WTC11 (cell line): Measurements from ENCODE around the gene HOXA10. TPM values are rescaled to one million over a fixed set of nuclear protein-coding genes. Genes with fewer than 3 reads are reported as not detected.

Experiments used
- ATAC-seq: fragments of 200-7000 bp; cut with Tn5 transposase; 2 replicates; pipeline ENCODE4 v1.10.0; 2021; ENCODE audit warnings: mild to moderate bottlenecking, moderate library complexity
- CTCF ChIA-PET: fragments of 300-600 bp; sonication (Branson Sonifier 250); formaldehyde crosslinking; loops from one replicate; lab custom pipeline; 2021; ENCODE audit warnings: antibody characterized with exemption; lab: Charles Lee
- POLR2A ChIA-PET: fragments of 350-600 bp; sonication (Branson Sonifier 250); formaldehyde crosslinking; loops from one replicate; lab custom pipeline; 2021; ENCODE audit warnings: antibody characterized with exemption; lab: Charles Lee
- DNase-seq: peaks from one replicate; pipeline ENCODE4 v3.0.0; 2021; ENCODE audit warnings: low spot score
- H3K27ac Mint-ChIP-seq: 2 replicates; pipeline ENCODE4 v1.8.0; 2021; ENCODE audit warnings: mixed read lengths
- H3K27me3 Mint-ChIP-seq: 2 replicates; pipeline ENCODE4 v1.8.0; 2021; ENCODE audit warnings: low read depth, mild to moderate bottlenecking, moderate library complexity, mixed read lengths
- H3K36me3 Mint-ChIP-seq: 2 replicates; pipeline ENCODE4 v1.8.0; 2021; ENCODE audit warnings: mixed read lengths
- H3K4me1 Mint-ChIP-seq: 2 replicates; pipeline ENCODE4 v1.8.0; 2022; ENCODE audit warnings: mixed read lengths
- H3K4me3 Mint-ChIP-seq: 2 replicates; pipeline ENCODE4 v1.8.0; 2021; ENCODE audit warnings: mild to moderate bottlenecking, moderate library complexity, mixed read lengths
- H3K9me3 Mint-ChIP-seq: 2 replicates; pipeline ENCODE4 v1.8.0; 2021; ENCODE audit warnings: mixed read lengths
- ATF1 ChIP-seq: sonication (generic); formaldehyde crosslinking; IDR thresholded peaks from 2 replicates; pipeline ENCODE4 v1.8.1; 2023; ENCODE audit warnings: mild to moderate bottlenecking, moderate library complexity, missing genetic modification reagents
- NFE2L1 ChIP-seq: sonication (generic); formaldehyde crosslinking; IDR thresholded peaks from 2 replicates; pipeline ENCODE4 v1.8.1; 2023; ENCODE audit warnings: missing genetic modification reagents
- NFYB ChIP-seq: sonication (generic); formaldehyde crosslinking; conservative IDR thresholded peaks from 2 replicates; pipeline ENCODE4 v1.8.0; 2022; ENCODE audit warnings: low read depth, missing genetic modification reagents
- ZBTB21 ChIP-seq: sonication (generic); formaldehyde crosslinking; IDR thresholded peaks from 2 replicates; pipeline ENCODE4 v1.8.1; 2023; ENCODE audit warnings: mild to moderate bottlenecking, missing genetic modification reagents, borderline replicate concordance
- total RNA-seq: library from RNA; stranded (reverse); gene quantifications from 3 replicates; pipeline ENCODE4 v1.2.3, GENCODE V29; 2021
- TF ChIP-seq, protein P1 (sequence below): sonication (generic); formaldehyde crosslinking; IDR thresholded peaks from 2 replicates; pipeline ENCODE4 v1.8.1; 2022; ENCODE audit warnings: low read depth, missing genetic modification reagents, borderline replicate concordance
- TF ChIP-seq, protein P2 (sequence below): sonication (generic); formaldehyde crosslinking; conservative IDR thresholded peaks from 2 replicates; pipeline ENCODE4 v1.8.1; 2022; ENCODE audit warnings: mild to moderate bottlenecking, missing genetic modification reagents
- TF ChIP-seq, protein P3 (sequence below): sonication (generic); formaldehyde crosslinking; IDR thresholded peaks from 2 replicates; pipeline ENCODE4 v1.8.1; 2023; ENCODE audit warnings: mild to moderate bottlenecking, missing genetic modification reagents
- TF ChIP-seq, protein P4 (sequence below): sonication (generic); formaldehyde crosslinking; IDR thresholded peaks from 2 replicates; pipeline ENCODE4 v1.8.0; 2023; ENCODE audit warnings: missing genetic modification reagents
- TF ChIP-seq, protein P5 (sequence below): fragments of 200-600 bp; IDR thresholded peaks from 2 replicates; pipeline ENCODE4 v1.8.0; 2022; ENCODE audit warnings: antibody characterized with exemption
- TF ChIP-seq, protein P6 (sequence below): fragments of 250-450 bp; sonication (Bioruptor Pico); IDR thresholded peaks from 2 replicates; pipeline ENCODE4 v1.9.0; 2021; ENCODE audit warnings: mild to moderate bottlenecking, borderline replicate concordance

HOXA10 gene
- total RNA-seq, 1 experiment from 2014 or later: 0.07 TPM

DNA sequence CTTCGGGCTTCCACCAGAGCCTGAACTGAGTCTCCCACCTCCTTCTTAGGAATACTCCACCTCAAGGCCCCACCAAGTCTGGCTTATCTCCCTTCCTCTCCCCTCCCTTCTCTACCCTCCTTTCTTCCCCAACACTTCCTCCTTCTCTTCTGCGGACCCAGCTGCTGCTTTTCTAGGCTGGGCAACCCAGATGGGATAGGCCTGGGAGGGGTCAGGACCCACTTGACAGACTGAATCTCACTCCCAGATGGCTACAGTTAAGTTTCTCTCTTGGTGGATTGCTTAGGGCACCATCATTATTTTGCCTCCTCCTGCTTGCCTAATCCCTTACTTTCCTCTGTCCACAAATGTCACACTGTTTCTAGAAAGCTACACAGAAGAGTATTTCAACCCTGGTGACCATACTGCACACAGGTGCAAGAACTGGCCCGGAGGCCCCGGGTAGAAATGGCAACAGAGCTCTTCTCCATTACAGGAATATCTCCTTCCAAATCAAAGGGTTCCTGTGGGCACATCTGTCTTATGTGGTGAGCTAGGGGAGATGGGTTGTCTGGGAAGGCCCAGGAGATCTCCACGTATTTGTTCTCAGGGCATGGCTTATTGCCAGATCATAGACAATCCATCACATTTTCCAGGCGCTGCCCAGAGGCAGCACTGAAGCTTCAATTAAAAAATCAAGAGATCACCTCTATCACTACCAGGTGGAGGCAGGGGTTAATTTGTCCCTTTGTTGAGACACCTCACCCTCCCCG is 16.1 kb upstream of the HOXA10 start (continued):
- TF ChIP-seq, protein P1, sequence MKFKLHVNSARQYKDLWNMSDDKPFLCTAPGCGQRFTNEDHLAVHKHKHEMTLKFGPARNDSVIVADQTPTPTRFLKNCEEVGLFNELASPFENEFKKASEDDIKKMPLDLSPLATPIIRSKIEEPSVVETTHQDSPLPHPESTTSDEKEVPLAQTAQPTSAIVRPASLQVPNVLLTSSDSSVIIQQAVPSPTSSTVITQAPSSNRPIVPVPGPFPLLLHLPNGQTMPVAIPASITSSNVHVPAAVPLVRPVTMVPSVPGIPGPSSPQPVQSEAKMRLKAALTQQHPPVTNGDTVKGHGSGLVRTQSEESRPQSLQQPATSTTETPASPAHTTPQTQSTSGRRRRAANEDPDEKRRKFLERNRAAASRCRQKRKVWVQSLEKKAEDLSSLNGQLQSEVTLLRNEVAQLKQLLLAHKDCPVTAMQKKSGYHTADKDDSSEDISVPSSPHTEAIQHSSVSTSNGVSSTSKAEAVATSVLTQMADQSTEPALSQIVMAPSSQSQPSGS: no peak

DNA sequence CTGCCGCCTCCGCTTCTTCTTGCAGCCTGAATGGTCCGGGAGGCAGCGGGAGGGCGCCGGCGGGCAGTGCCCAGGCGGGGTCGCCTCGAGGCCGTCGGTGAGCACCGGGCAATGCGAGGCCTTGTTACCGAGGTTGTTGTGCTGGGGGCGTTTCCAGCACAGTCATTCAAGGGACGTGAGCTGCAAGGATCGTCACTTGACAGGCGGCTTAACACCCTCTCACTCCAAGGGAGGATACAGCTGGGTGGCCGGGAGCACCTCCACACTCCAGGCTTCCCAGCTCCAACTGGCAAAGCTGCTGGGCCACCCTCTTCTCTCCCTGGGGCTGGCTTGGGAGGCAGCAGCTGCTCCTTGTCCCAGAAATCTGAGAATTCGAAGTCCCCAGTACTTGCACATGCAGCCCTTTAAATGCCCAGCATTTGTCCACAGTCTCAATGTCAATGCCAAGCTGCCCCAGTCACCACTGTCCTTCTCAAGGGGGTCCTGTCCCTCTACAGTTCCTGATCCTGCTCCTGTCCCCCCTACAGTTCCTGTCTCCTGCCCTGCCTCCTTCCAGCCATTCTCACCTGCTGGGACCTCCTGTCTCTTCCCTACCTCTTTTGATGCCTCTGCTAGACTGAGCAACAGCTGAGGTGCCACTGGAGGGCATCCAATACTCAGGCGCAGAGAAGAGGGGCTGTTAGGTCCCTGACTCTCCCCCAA is 15.3 kb upstream of the HOXA10 start:
- TF ChIP-seq, protein P2, sequence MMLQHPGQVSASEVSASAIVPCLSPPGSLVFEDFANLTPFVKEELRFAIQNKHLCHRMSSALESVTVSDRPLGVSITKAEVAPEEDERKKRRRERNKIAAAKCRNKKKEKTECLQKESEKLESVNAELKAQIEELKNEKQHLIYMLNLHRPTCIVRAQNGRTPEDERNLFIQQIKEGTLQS (CRISPR knock-in tag): no peak
- TF ChIP-seq NFE2L1: no peak
- no peak for TF ChIP-seq ATF1 (CRISPR knock-in tag)
- no peak for TF ChIP-seq ZBTB21 (CRISPR knock-in tag)
- TF ChIP-seq, protein P3, sequence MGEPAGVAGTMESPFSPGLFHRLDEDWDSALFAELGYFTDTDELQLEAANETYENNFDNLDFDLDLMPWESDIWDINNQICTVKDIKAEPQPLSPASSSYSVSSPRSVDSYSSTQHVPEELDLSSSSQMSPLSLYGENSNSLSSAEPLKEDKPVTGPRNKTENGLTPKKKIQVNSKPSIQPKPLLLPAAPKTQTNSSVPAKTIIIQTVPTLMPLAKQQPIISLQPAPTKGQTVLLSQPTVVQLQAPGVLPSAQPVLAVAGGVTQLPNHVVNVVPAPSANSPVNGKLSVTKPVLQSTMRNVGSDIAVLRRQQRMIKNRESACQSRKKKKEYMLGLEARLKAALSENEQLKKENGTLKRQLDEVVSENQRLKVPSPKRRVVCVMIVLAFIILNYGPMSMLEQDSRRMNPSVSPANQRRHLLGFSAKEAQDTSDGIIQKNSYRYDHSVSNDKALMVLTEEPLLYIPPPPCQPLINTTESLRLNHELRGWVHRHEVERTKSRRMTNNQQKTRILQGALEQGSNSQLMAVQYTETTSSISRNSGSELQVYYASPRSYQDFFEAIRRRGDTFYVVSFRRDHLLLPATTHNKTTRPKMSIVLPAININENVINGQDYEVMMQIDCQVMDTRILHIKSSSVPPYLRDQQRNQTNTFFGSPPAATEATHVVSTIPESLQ: no peak
- TF ChIP-seq NFYB (CRISPR knock-in tag): no peak
- TF ChIP-seq, protein P4, sequence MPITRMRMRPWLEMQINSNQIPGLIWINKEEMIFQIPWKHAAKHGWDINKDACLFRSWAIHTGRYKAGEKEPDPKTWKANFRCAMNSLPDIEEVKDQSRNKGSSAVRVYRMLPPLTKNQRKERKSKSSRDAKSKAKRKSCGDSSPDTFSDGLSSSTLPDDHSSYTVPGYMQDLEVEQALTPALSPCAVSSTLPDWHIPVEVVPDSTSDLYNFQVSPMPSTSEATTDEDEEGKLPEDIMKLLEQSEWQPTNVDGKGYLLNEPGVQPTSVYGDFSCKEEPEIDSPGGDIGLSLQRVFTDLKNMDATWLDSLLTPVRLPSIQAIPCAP (CRISPR knock-in tag): no peak
- TF ChIP-seq, protein P5, sequence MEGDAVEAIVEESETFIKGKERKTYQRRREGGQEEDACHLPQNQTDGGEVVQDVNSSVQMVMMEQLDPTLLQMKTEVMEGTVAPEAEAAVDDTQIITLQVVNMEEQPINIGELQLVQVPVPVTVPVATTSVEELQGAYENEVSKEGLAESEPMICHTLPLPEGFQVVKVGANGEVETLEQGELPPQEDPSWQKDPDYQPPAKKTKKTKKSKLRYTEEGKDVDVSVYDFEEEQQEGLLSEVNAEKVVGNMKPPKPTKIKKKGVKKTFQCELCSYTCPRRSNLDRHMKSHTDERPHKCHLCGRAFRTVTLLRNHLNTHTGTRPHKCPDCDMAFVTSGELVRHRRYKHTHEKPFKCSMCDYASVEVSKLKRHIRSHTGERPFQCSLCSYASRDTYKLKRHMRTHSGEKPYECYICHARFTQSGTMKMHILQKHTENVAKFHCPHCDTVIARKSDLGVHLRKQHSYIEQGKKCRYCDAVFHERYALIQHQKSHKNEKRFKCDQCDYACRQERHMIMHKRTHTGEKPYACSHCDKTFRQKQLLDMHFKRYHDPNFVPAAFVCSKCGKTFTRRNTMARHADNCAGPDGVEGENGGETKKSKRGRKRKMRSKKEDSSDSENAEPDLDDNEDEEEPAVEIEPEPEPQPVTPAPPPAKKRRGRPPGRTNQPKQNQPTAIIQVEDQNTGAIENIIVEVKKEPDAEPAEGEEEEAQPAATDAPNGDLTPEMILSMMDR: no peak
- TF ChIP-seq, protein P6, sequence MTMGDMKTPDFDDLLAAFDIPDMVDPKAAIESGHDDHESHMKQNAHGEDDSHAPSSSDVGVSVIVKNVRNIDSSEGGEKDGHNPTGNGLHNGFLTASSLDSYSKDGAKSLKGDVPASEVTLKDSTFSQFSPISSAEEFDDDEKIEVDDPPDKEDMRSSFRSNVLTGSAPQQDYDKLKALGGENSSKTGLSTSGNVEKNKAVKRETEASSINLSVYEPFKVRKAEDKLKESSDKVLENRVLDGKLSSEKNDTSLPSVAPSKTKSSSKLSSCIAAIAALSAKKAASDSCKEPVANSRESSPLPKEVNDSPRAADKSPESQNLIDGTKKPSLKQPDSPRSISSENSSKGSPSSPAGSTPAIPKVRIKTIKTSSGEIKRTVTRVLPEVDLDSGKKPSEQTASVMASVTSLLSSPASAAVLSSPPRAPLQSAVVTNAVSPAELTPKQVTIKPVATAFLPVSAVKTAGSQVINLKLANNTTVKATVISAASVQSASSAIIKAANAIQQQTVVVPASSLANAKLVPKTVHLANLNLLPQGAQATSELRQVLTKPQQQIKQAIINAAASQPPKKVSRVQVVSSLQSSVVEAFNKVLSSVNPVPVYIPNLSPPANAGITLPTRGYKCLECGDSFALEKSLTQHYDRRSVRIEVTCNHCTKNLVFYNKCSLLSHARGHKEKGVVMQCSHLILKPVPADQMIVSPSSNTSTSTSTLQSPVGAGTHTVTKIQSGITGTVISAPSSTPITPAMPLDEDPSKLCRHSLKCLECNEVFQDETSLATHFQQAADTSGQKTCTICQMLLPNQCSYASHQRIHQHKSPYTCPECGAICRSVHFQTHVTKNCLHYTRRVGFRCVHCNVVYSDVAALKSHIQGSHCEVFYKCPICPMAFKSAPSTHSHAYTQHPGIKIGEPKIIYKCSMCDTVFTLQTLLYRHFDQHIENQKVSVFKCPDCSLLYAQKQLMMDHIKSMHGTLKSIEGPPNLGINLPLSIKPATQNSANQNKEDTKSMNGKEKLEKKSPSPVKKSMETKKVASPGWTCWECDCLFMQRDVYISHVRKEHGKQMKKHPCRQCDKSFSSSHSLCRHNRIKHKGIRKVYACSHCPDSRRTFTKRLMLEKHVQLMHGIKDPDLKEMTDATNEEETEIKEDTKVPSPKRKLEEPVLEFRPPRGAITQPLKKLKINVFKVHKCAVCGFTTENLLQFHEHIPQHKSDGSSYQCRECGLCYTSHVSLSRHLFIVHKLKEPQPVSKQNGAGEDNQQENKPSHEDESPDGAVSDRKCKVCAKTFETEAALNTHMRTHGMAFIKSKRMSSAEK (CRISPR knock-in tag): no peak
- TF ChIP-seq, all 79 proteins: peak for 0
- CTCF ChIA-PET: interaction anchor here (1.2 to 5.5 kb wide), 2 partner anchors 10 to 15 kb away, joined by 3 to 34 read pairs; partner anchors contain the start of gene HOXA10
- ATAC-seq: no peak; the same call in 1 of the 2 replicates

More for the DNA sequence above, 15.3 kb upstream of the HOXA10 start:
- Mint-ChIP-seq H3K4me1 (peaks cover 50% of the 10 kb centered on the region), H3K4me3 (0 out of 2 replicates have a peak overlapping the region, but pooled peaks have one; percentile 31), H3K9me3 (no peaks in the 10 kb centered on the region), H3K27ac (no peak overlapping the region), H3K27me3 (peaks cover 100% of the 10 kb centered on the region), H3K36me3 (0 out of 2 replicates have a peak, but pooled peaks cover 3% of the 10 kb centered on the region)
- POLR2A ChIA-PET: no interaction called here
- DNase-seq: no peak
